ENCODE measurements around the gene MTO1.

GRCh38 chr6:73481969-73482368, 20.4 kb downstream of the MTO1 start:
- TF ChIP-seq CTCF (IDR thresholded peaks at IDR 0.05) (no peak), POLR2A (IDR thresholded peaks at IDR 0.05) (no peak), POLR2AphosphoS5 (IDR thresholded peaks at IDR 0.05) (no peak)
